GM20000 (cell line): ENCODE measurements around the gene SCN11A.
A peak's percentile ranks its signal among the peaks of the same experiment; 100 is the strongest.

Experiments
- DNase-seq: peaks from one replicate; pipeline ENCODE4 v3.0.0; 2012; ENCODE audit warnings: low spot score
- TF ChIP-seq, protein P1 (sequence below): IDR thresholded peaks from 2 replicates; pipeline ENCODE4 v1.5.1; 2012; ENCODE audit warnings: mild to moderate bottlenecking, control low read depth; ENCODE audit errors: extremely low read depth, missing control alignments

Gene SCN11A

DNA sequence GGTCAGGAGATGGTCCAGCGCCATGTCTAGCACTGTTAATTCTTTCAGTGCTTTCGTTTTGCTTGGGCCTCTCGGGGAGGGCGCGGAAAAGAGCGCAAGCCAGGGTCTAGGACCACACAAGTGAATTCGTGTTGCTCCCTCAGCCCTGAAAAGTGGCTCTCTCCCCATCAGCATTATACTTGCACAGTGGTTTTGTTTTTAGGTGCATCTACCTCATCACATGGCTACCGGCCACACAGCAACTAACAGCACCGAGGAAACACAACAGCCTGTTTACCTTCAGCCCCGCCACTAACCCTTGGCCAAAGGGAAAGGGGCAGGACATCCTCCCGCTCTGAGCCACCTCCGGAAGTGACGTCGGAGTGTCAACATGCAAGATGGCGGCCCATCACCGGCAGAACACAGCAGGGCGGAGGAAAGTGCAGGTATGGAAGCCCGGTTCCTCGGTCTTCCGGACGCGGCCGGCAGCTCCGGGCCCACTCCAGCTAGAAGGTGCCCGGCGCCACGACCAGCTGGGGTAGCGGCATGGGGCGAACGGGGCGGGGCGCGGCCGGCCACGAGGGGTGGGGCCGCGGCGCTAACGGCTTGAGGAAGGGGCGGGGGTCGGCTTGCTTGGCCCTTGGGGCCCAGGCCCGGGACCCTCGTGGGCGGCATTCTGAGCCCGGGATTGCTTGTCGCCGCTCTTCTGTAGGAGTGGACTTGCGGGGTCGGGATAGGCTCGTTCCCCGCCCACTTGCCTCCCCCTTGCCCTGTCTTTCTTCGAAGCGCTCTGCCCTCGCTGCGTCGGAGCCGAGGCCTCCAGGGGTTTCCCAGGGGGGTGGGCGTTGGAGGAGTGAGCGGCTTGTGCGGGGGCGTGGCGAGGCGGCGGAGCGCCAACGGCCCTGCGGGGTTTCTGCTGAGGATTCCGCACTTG, at the start of gene SCN11A, which contains the start of gene WDR48:
SCN11A (minus strand) TSS at position 296 of the 913 bp plus-strand sequence. CDS start 101,582 bp downstream, outside the sequence.
WDR48 (plus strand) TSS at position 368 of the 913 bp plus-strand sequence; CDS start at position 378, 10 bp downstream.
- peak; percentile 95 for DNase-seq
- TF ChIP-seq, protein P1, sequence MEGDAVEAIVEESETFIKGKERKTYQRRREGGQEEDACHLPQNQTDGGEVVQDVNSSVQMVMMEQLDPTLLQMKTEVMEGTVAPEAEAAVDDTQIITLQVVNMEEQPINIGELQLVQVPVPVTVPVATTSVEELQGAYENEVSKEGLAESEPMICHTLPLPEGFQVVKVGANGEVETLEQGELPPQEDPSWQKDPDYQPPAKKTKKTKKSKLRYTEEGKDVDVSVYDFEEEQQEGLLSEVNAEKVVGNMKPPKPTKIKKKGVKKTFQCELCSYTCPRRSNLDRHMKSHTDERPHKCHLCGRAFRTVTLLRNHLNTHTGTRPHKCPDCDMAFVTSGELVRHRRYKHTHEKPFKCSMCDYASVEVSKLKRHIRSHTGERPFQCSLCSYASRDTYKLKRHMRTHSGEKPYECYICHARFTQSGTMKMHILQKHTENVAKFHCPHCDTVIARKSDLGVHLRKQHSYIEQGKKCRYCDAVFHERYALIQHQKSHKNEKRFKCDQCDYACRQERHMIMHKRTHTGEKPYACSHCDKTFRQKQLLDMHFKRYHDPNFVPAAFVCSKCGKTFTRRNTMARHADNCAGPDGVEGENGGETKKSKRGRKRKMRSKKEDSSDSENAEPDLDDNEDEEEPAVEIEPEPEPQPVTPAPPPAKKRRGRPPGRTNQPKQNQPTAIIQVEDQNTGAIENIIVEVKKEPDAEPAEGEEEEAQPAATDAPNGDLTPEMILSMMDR: no peak

DNA sequence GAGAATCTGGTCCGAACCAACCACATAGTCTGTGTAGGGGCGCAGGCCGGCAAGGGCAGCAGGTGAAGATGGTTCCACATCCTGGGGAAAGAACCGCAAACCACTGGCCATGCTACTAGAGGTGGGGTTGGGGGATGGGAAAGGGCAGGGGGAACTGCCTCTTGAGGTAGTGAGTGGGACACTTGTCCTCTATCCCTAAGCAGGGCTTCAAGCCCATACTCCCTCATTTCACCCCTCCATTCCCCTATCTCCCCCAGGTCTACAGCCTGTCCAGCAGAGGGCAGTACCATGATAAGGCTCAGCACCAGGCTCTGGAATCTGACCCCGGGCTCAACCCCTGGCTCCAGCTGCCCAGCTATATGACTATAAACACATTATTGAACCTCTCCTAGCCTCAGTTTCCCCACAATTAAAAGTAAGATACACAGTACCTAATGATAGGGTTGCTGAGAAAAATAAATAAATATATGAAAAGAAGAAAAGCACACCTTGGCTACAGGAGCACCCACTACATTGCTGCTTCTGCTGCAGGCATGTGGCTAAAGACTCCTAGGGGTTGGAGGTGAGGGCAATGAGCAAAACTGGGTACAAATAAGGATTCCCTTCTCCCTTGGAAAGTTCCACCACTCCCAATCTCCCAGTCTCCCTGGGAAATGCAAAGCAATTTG, 49.4 kb upstream of the SCN11A start:
- DNase-seq: peak; percentile 82
- TF ChIP-seq, protein P1: peak; percentile 78

DNA sequence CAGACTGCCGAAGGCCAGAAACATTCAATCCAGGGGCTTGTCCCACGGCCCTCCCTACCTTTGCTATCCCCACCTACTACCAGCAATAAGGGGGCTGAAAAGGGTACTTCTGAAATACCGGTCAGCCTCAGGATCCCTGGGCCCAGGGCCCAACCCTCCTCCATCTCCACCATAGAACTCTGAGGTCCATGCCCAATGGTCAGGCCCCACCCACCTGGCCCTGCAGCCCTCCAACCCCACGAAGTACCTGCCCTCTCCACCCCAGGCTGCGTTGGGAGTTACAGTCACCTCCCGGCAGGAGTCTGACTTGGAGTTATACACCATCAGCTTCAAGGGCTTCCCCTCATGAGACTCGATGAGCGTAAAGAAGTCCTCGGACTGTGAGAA, 48.7 kb upstream of the SCN11A start:
- DNase-seq: no peak
- TF ChIP-seq, protein P1: no peak

DNA sequence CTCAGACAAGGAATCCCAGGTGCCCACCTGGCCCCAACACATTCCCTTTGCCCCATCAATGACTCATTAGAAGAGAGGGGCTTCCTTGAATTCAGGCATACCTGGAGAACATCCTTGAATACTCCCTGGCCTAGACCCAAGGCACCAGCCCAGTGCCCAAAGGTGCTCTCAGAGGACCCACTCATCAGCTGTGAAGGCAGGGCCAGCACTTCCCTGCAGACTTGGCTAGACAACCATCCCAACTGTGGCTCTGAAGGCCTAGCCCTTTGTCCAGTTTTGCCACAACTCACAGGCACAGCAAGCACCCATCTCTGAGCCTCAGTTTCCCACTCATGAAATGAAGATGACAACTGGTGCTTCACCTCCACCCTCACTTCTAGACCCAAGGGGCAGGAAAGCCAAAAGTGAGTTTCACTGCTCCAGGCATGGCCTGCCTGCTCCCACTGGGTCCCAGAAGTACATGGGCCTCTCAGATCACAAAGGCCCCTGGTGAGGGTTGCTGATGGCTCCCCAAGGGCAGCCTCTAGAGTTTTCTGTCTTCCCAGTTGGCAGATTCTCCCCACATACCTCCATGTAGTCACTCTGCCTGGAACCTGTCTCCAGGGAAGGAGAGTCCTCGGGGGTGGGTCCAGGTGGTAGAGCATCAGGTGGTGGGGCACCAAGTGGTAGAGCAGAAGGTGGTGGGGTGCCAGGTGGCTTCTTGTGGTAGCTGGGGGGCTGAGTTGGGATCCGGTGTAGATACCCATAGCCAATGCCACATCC, 48.2 kb upstream of the SCN11A start:
- TF ChIP-seq, protein P1: no peak
- no peak for DNase-seq

DNA sequence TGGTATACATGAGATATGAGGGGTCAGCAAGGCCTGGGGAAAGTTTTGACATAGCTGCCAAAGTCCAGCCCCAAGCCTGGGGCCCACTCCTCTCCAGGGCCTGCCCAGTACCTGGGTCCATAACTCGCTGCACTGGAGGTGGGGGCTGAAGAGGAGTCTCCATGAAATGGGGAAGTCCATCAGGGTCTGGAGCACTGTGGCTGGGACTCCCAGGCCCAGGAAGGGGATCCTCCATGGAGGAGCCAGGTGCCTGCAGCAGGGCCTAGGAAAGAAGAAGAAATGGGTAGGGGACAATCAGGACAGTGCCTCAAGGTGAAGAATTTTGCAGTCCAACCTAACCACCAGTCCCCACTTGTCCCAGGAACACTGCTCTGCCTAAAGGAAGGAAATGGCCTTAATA, 47.5 kb upstream of the SCN11A start:
- DNase-seq: no peak
- TF ChIP-seq, protein P1: no peak

DNA sequence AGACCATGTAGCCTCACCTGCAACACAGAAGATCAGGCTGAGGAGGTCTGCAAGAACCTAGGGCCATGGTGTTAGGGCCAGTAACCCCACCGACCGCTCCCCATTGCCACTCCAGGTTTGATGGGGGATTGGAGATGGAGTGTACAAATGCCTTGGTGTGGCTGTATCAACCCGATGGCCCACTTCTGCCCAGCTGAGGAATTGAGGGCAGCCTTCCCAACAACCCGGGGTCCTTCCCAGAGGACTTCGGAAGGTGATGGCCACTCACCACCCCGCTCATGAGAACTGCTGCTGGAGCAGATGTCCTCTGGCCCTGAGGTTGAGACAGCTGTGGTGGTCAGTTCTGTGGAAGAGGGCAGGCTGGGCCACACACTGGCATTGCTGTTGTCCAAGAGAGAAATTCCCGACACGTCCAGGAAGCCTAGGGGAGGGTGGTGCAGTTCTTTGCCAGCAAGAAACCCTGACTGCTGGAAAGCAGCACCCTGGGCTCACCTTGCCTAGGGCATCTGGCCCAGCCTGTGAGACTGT, 46.8 kb upstream of the SCN11A start:
- DNase-seq: no peak
- TF ChIP-seq, protein P1: no peak
